Left ventricle myocardium superior (tissue), 1 donor: ENCODE results near the gene CLK1. TPM values are rescaled to one million over a fixed set of nuclear protein-coding genes. Genes with fewer than 3 reads are reported as not detected.
A peak's percentile ranks its signal among the peaks of the same experiment; 100 is the strongest.

Source experiments
- ATAC-seq: fragments of 200-7000 bp; cut with Tn5 transposase; one replicate; pipeline ENCODE4 v1.9.1; 2020; ENCODE audit warnings: mild to moderate bottlenecking, moderate library complexity
- DNase-seq: peaks from one replicate; pipeline ENCODE4 v3.0.0-alpha.2; 2020
- intact Hi-C: fragments of 100-400 bp; cut with micrococcal nuclease; formaldehyde crosslinking; loops from one replicate; pipeline ENCODE4 v1.11.0; 2022
- total RNA-seq: library from RNA; stranded (reverse); fragmentation: NEBNext Ultra II Directional; extraction: Animal tissue kit (Norgen Biotek cat#: 25700); gene quantifications from one replicate; pipeline ENCODE4 v1.2.1, GENCODE V29; 2021
- donor health status: DM: no; HTN: yes; CAD: no; lungs with severe emphysema.

Gene CLK1
- total RNA-seq, 1 donor from 2014 or later, result 54.9 TPM

DNA sequence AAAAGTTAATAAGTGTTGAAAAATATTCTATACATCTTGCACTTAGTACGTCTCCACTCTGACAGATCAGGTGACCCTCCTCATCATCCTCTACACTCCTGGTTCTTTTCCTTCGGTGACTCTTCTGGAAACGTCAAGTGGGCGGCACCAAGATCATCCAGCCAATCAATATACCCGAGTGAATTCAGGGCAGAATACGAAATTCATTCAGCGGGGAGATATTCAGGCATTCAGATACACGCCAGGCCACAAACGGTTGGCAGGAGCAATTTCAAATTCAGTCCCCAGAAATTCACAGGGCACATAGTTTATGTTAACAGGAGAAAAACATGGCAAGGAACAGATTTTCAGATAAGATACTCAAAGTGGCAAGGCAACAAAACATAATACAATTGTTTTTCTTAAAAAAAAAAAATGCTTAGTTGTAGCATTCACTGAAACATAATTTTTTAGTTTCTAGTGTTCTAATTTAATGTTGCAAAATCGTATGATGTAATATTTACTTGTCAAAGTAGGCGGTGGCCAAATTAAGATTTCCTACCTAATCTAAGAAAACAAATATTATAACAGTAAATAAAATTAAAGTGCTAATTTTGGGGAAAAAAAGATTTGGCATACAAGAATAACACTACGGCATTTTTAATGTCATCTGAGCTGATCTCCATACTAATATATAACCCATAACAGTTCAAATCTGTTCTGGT, 4.2 kb downstream of the CLK1 start:
- ATAC-seq (no peak), DNase-seq (no peak)
- intact Hi-C loops, result no loop called here

- DNase-seq (no peak), ATAC-seq (no peak)
- intact Hi-C loops, result loop anchor here (2.0 kb wide), 1 partner anchor 36 kb away; no protein-coding TSS in a partner anchor
Observed at GRCh38 chr2:200856806-200857205, 7.7 kb downstream of the CLK1 start.

DNA sequence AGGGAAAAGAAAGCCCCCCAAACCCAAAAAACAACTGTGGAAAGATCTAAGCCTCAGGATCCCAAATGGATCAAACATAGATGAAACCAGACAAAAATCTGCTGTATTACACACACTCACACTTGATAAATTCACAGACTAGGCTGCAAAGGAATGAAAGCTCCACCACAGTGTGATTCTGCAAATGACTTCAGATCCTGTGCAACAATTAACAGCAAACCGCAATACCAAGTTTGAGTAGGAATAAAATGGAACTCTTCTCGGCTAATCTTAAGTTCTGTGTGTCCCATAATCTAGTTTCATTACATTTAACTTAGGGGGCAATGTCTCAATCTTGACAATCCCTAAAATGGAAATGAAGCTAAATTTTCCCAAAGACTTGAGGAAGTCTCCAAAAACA, 11.9 kb downstream of the CLK1 start:
- ATAC-seq (no peak), DNase-seq (no peak)
- intact Hi-C loops, result no loop called here

- intact Hi-C loops, result no loop called here
- ATAC-seq, result no peak
- DNase-seq, result no peak
Observed at GRCh38 chr2:200851398-200852248, 12.8 kb downstream of the CLK1 start.

- no peak for DNase-seq
- intact Hi-C loops, result no loop called here
- ATAC-seq, result peak; percentile 53
Observed at GRCh38 chr2:200850512-200851256, 13.8 kb downstream of the CLK1 start.

DNA sequence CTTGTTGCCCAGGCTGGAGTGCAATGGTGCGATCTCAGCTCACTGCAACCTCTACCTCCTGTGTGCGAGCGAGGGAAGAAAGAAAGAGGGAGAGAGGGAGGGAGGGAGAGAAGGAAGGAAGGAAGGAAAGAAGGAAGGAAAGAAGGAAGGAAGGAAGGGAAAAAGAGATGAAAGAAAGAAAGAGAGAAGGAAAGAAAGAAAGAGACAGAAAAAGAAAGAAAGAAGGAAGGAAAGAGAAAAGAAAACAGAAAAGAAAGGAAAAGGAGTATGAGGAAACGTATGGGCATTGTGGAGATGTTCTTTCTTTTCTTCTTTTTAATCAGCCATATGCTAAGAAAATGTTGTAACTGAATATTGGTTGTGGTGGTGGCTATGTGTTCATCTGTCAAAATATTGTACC, 16.5 kb downstream of the CLK1 start:
- intact Hi-C loops, result no loop called here
- DNase-seq, result no peak
- ATAC-seq, result no peak

- no peak for ATAC-seq
- intact Hi-C loops, result no loop called here
- no peak for DNase-seq
Observed at GRCh38 chr2:200847269-200847668, 17.2 kb downstream of the CLK1 start.

- ATAC-seq (no peak), DNase-seq (no peak)
- intact Hi-C loops, result no loop called here
Observed at GRCh38 chr2:200845669-200846325, 18.7 kb downstream of the CLK1 start.

DNA sequence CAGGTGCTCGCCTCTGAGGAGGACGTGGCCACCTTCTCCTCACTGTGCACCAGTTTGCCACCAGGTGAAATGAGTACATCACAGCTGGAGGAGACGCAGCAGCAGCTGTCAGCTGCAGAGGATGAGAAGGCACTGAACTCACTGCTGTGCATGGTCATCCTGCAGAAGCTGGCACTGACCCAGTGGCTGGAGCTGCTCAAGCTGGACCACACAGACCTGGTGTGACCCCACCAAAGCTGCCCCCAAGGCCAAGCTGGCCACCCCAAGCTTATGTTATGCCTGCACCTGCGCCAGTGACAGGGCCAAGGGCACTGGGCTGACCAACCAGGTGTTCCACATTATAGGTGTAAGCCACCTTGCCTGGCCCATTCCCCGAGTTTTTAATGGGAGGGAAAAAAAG, 19.3 kb downstream of the CLK1 start:
- ATAC-seq (no peak), DNase-seq (no peak)
- intact Hi-C loops, result no loop called here

- ATAC-seq (no peak), DNase-seq (no peak)
- intact Hi-C loops, result no loop called here
Observed at GRCh38 chr2:200843993-200844948, 20.2 kb downstream of the CLK1 start.

DNA sequence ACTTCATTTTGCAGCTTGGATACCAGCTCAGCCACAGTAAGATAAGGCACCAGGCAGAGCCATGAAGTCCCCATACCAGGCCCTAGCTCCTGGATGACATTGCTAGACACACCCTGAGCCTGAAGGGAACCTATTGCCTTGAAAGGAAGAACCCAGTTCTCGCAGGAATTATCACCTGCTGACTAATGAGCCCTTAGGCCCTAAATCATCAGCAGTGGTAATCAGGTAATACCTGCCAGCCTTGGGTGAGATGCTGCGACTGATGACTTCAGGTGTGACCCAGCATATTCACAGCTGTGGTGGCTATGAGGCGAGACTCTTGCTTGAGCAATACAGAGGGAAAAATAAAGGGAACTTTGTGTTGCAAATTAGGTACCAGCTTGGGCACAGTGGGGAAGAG, 24.9 kb downstream of the CLK1 start:
- intact Hi-C loops, result no loop called here
- DNase-seq (no peak), ATAC-seq (no peak)

DNA sequence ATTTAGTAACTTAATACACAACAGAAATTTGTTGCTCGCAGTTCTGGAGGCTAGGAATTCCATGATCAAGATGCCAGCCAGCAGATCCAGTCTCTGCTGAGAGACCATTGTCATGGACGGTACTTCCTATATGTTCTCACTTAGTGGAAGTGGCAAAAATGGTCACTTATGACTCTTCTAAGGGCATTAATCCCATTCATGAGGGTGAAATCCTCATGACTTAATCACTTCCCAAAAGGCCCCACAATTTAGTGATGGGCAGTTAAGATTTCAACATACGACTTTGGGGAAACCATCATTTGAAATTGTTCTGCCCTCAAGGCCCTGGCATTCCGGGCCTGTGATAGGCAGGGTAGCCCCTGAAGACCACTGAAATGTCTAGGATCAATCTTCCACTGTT, 29.8 kb downstream of the CLK1 start:
- DNase-seq (no peak), ATAC-seq (no peak)
- intact Hi-C loops, result no loop called here

DNA sequence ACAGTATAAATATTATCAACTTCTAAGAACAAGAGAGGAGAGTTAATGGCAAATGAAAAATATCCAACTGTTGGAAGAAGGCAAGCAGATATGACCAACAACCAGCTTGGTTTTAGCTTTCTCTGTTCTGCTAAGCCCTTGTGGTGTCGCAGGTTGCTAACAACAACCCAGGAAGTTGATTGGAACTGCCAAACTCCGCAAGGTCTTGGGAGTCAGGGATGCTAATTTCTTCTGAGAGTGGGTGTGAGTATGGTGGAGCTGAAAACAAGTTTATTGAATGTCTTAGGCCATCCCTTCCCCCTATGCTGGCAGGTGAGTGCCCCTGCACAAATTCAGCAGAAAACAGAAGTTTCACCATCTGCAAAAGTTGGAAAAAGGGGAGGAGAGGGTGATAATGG, 35.2 kb downstream of the CLK1 start:
- intact Hi-C loops, result no loop called here
- ATAC-seq (no peak), DNase-seq (no peak)

DNA sequence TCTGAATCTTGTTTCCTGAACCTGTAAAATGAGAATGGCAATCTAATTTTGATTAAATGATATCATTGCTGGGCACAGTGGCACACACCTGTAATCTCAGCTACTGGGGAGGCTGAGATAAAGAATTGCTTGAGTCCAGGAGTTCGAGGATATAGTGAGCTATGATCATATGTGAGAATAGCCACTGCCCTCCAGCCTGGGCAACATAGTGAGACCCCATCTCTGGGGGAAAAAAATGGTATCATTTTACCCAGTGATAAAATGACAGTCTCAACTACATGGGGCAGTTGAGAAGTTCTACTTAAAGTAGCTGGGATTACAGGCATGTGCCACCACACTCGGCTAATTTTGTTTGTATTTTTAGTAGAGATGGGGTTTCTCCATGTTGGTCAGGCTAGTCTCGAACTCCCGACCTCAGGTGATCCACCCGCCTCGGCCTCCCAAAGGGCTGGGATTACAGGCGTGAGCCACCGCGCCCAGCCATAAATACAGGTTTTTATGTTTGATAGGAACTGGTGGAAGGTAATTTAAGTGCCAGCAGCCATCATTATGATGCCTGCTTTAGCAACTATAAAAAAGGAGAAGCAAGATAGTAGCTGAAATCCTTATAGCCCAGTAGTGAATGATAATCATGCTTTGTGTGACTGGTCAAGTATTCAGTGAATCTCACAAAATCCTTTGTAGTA, 35.7 kb downstream of the CLK1 start:
- ATAC-seq (no peak), DNase-seq (no peak)
- intact Hi-C loops, result no loop called here

GRCh38 chr2:200828104-200828503, 36.4 kb downstream of the CLK1 start:
- intact Hi-C loops, result no loop called here
- no peak for ATAC-seq

GRCh38 chr2:200821686-200822245, 42.7 kb downstream of the CLK1 start:
- intact Hi-C loops, result loop anchor here (2.0 kb wide), 1 partner anchor 35 kb away; no protein-coding TSS in a partner anchor
- DNase-seq, result no peak
- no peak for ATAC-seq

More at GRCh38 chr2:200828104-200828503, 36.4 kb downstream of the CLK1 start:
- no peak for DNase-seq

- DNase-seq (no peak), ATAC-seq (no peak)
- intact Hi-C loops, result loop anchor here (2.0 kb wide), 1 partner anchor 36 kb away; no protein-coding TSS in a partner anchor
Observed at GRCh38 chr2:200820573-200821234, 43.8 kb downstream of the CLK1 start.
